ENCODE measurements around the gene OSBPL6.
"Not testable (repeated sequence)": the region's sequence is repeated elsewhere in the genome, so short reads cannot be mapped to it uniquely, and the experiment has no call there.

OSBPL6 gene

GRCh38 chr2:178413472-178414265 lies 219.4 kb downstream of the OSBPL6 start:
- DNase-seq, result peak; percentile 70

- DNase-seq, result peak; percentile 97
These were observed 220.2 kb downstream of the OSBPL6 start for GRCh38 chr2:178414266-178415247.

GRCh38 chr2:178415979-178416378 lies 221.7 kb downstream of the OSBPL6 start:
- DNase-seq, result no peak

GRCh38 chr2:178417916-178418315 lies 223.6 kb downstream of the OSBPL6 start:
- DNase-seq, result no peak

- DNase-seq, result no peak
These were observed 224.1 kb downstream of the OSBPL6 start for GRCh38 chr2:178418426-178418825.

GRCh38 chr2:178419123-178419522 lies 224.8 kb downstream of the OSBPL6 start:
- peak; percentile 37 for DNase-seq

- DNase-seq, result no peak
These were observed 226.2 kb downstream of the OSBPL6 start for GRCh38 chr2:178420463-178420999.

GRCh38 chr2:178422097-178422496 lies 227.8 kb downstream of the OSBPL6 start:
- no peak for DNase-seq

GRCh38 chr2:178423746-178424145 lies 229.4 kb downstream of the OSBPL6 start:
- DNase-seq, result not testable (repeated sequence)

GRCh38 chr2:178425255-178425827 lies 231.0 kb downstream of the OSBPL6 start:
- no peak for DNase-seq

- DNase-seq, result no peak
These were observed 232.1 kb downstream of the OSBPL6 start for GRCh38 chr2:178426388-178426787.

GRCh38 chr2:178427458-178427857 lies 233.1 kb downstream of the OSBPL6 start:
- DNase-seq, result no peak

GRCh38 chr2:178428396-178428806 lies 234.1 kb downstream of the OSBPL6 start:
- DNase-seq, result no peak

GRCh38 chr2:178429336-178429735 lies 235.0 kb downstream of the OSBPL6 start:
- DNase-seq, result no peak

- DNase-seq, result no peak
These were observed 242.3 kb downstream of the OSBPL6 start for GRCh38 chr2:178436662-178437061.

- DNase-seq, result no peak
These were observed 247.1 kb downstream of the OSBPL6 start for GRCh38 chr2:178441426-178441825.

- no peak for DNase-seq
These were observed 254.8 kb downstream of the OSBPL6 start for GRCh38 chr2:178448968-178449661.

- DNase-seq, result no peak
These were observed 255.6 kb downstream of the OSBPL6 start for GRCh38 chr2:178449700-178450523.

GRCh38 chr2:178450524-178450773 lies 256.1 kb downstream of the OSBPL6 start:
- DNase-seq, result no peak

- DNase-seq, result peak; percentile 91
These were observed 256.6 kb downstream of the OSBPL6 start, which contains the start of the genes PJVK and PRKRA for GRCh38 chr2:178450774-178451525. Gene PJVK, plus strand, starts transcription at chr2:178451378. Its CDS starts 2,032 bp downstream, at chr2:178453410. Gene PRKRA, minus strand, starts transcription at chr2:178451175. Its CDS starts 145 bp downstream, at chr2:178451030.

GRCh38 chr2:178452334-178452733 lies 258.0 kb downstream of the OSBPL6 start:
- no peak for DNase-seq

Measured in NCI-H748 treated with DMSO at 0.1 percent for 48 hours (cell line).